Fibroblast of villous mesenchyme (primary cell): ENCODE results near the gene SP2. TPM values are rescaled to one million over a fixed set of nuclear protein-coding genes. Genes with fewer than 3 reads are reported as not detected.

Experiments
- DNase-seq: peaks from one replicate; pipeline ENCODE4 v3.0.0-alpha.2; 2010; ENCODE audit warnings: low read depth
- H3K4me3 ChIP-seq: 2 replicates; pipeline ENCODE4 v1.5.1; 2011; ENCODE audit warnings: low read depth, mild to moderate bottlenecking, low read length
- CTCF ChIP-seq: IDR thresholded peaks from 2 replicates; pipeline ENCODE4 v1.5.1; 2012; ENCODE audit warnings: low read depth, mild to moderate bottlenecking, low read length; ENCODE audit not compliant: insufficient read depth
- total RNA-seq: library from RNA; depleted of rRNA; stranded (reverse); fragments of >200 nt; gene quantifications from 2 replicates; pipeline ENCODE4 v1.2.3, GENCODE V29; 2012

The SP2 gene
- total RNA-seq = 0.64 and 2.2 TPM in 2 replicates

- DNase-seq = peak; percentile 100
- TF ChIP-seq CTCF = peak; percentile 6
- H3K4me3 ChIP-seq = peak within 1 kb of the TSS; percentile 95
Observed at GRCh38 chr17:47895856-47896671, at the start of gene SP2. TSS of gene SP2 (plus strand) at chr17:47896236. CDS start at chr17:47896287, 51 bp downstream.

DNA sequence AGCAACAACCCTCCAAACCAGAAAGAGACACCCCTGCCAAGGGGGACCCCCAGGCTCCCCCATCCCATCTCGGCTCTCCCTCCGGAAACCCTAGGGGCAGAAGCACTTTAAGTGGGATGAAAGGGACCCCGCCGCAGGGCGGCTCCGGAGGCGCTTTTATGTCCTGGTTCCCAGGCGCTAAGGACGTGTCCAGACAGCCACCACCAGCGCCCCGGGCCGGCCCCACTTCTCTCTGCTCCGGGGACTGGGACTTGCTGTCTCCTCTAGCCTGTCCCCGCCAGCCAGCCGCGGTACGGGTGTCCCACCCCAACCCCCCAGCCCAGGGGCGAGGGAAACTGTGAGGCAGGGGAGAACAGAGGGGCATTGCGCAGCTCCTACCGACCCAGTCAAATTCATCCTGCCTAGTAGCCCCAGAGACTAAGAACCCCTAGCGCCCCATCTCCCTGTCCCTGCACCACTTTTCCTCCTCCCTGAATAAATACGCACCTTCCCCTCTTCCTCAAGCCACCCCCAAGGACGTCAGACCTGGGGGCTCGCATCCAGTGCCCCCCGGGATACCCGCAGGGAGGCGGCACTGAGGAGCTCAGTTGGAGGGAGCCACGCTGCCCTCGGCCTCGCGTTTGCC, 49.2 kb upstream of the SP2 start:
- no peak overlapping the region for H3K4me3 ChIP-seq
- DNase-seq = no peak
- no peak for TF ChIP-seq CTCF

DNA sequence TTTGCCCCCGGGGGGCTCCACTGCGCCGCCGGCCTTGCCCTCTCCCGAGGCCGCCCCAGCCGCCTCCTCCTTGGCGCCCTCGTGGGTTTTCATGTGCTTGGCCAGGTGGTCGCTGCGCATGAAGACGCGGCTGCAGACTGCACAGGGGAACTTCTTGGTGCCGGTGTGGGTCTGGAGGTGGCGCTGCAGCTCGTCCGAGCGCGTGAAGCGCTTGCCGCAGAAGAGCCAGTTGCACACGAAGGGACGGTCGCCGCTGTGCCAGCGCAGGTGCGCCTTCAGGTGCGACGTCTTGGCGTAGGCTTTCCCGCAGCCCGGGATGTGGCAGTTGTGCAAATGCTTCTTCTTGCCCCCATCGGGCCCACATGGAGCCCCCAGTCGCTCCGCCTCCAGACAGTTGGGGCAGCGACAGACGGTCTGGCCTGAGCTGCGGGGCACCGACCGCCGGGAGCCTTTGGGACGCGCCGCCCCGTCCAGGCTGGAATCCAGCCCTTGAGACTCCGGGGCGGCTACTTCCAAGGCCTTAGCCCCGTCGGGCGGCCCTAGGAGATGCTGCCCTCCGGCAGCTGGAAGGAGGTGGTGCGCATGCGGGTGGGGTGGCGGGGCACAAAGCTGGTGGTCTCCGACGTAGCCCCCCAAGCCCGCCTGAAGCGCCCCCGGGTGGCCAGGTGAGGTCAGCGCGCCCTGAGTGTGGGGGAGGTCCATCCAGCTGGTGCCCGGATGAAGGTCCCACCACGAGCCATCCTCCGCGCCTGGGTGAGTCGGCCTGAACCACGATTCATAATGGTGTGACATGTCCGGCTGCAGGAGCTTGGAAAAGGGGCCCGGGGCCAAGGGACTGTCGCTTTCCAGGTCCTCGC, 48.5 kb upstream of the SP2 start:
- no peak for DNase-seq
- H3K4me3 ChIP-seq = no peak overlapping the region
- TF ChIP-seq CTCF = peak; percentile 9

GRCh38 chr17:47848198-47848513, 47.9 kb upstream of the SP2 start:
- no peak for DNase-seq
- no peak overlapping the region for H3K4me3 ChIP-seq
- no peak for TF ChIP-seq CTCF

DNA sequence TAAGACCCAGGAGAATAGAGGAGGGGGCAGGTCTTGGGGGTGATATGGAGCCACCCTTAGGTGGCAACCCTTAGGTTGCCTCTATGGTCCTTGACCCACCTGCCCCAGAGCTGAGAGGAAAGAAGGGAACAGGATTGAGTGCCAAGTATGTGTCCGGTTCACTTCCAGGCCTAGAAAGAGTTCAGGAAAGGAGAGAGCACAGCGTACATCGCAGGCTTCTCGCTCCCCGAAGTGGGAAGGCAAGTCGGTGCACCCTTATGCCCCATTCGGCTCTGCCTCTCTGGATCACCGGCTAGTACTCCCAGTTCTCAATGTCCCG, 45.7 kb upstream of the SP2 start:
- no peak for TF ChIP-seq CTCF
- no peak for DNase-seq
- H3K4me3 ChIP-seq = peak overlapping the region; percentile 25

GRCh38 chr17:47850692-47851573, 45.1 kb upstream of the SP2 start, which contains the start of gene SP6:
TSS of gene SP6 (minus strand) at chr17:47851163. CDS start at chr17:47848429, 2,734 bp downstream.
- TF ChIP-seq CTCF = peak; percentile 38
- peak; percentile 51 for DNase-seq
- peak within 1 kb of the TSS; percentile 25 for H3K4me3 ChIP-seq
